ENCODE data around the gene TENM4. TPM values are rescaled to one million over a fixed set of nuclear protein-coding genes. Genes with fewer than 3 reads are reported as not detected.

Gene TENM4
- total and polyA plus RNA-seq, 11 donors = 0.08 to 6.4 (median 1.0) TPM

- Histone ChIP-seq H3K27me3 (peaks cover 0 to 12% (median 0%) of the 10 kb centered on the region in 9 donors), H3K36me3 (no peaks in the 10 kb centered on the region), H3K27ac (no peak overlapping the region), H3K4me1 (peaks cover 0 to 4% (median 0%) of the 10 kb centered on the region in 12 donors), H3K4me3 (no peak overlapping the region), H3K9me3 (no peaks in the 10 kb centered on the region)
- WGBS, 4 donors = 80 to 84% (median 83%) methylated on average over 10 of the region's 10 CpGs
- DNase-seq (no peak), ATAC-seq (no peak)
- intact Hi-C loops (cut with DNase I) = no loop called here
- no peak for TF ChIP-seq POLR2A (IDR thresholded peaks at IDR 0.05)
- TF ChIP-seq, protein P1, sequence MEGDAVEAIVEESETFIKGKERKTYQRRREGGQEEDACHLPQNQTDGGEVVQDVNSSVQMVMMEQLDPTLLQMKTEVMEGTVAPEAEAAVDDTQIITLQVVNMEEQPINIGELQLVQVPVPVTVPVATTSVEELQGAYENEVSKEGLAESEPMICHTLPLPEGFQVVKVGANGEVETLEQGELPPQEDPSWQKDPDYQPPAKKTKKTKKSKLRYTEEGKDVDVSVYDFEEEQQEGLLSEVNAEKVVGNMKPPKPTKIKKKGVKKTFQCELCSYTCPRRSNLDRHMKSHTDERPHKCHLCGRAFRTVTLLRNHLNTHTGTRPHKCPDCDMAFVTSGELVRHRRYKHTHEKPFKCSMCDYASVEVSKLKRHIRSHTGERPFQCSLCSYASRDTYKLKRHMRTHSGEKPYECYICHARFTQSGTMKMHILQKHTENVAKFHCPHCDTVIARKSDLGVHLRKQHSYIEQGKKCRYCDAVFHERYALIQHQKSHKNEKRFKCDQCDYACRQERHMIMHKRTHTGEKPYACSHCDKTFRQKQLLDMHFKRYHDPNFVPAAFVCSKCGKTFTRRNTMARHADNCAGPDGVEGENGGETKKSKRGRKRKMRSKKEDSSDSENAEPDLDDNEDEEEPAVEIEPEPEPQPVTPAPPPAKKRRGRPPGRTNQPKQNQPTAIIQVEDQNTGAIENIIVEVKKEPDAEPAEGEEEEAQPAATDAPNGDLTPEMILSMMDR (IDR thresholded peaks at IDR 0.05) = no peak
Measured at GRCh38 chr11:79045018-79045799, 395.6 kb downstream of the TENM4 start.

GRCh38 chr11:79044201-79044600, 396.6 kb downstream of the TENM4 start:
- no peak for TF ChIP-seq POLR2A (IDR thresholded peaks at IDR 0.05)
- TF ChIP-seq, protein P1 (IDR thresholded peaks at IDR 0.05) = no peak
- ATAC-seq (no peak), DNase-seq (no peak)
- H3K27ac ChIP-seq = no peak overlapping the region
- H3K36me3 ChIP-seq = no peaks in the 10 kb centered on the region
- intact Hi-C loops (cut with DNase I) = no loop called here
- H3K9me3 ChIP-seq = no peaks in the 10 kb centered on the region
- H3K4me3 ChIP-seq = no peak overlapping the region
- H3K27me3 ChIP-seq = peaks cover 0 to 15% (median 0%) of the 10 kb centered on the region in 9 donors
- WGBS, 4 donors = 88 to 94% (median 93%) methylated on average over 2 of the region's 2 CpGs
- H3K4me1 ChIP-seq = no peaks in the 10 kb centered on the region

GRCh38 chr11:79043726-79044125, 397.1 kb downstream of the TENM4 start:
- H3K27ac ChIP-seq = no peak overlapping the region
- DNase-seq (no peak), ATAC-seq (no peak)
- no peak overlapping the region for H3K4me3 ChIP-seq
- no peak for TF ChIP-seq POLR2A (IDR thresholded peaks at IDR 0.05)
- TF ChIP-seq, protein P1 (IDR thresholded peaks at IDR 0.05) = no peak
- H3K4me1 ChIP-seq = no peaks in the 10 kb centered on the region
- H3K9me3 ChIP-seq = no peaks in the 10 kb centered on the region
- 80 to 83% (median 81%) methylated on average over 3 of the region's 3 CpGs for WGBS, 4 donors
- no peaks in the 10 kb centered on the region for H3K36me3 ChIP-seq
- peaks cover 0 to 19% (median 0%) of the 10 kb centered on the region in 9 donors for H3K27me3 ChIP-seq
- intact Hi-C loops (cut with DNase I) = no loop called here

GRCh38 chr11:79042824-79043223, 398.0 kb downstream of the TENM4 start:
- H3K27ac ChIP-seq = no peak overlapping the region

More at GRCh38 chr11:79042824-79043223, 398.0 kb downstream of the TENM4 start:
- 94 to 100% (median 99%) methylated on average over 2 of the region's 2 CpGs for WGBS, 4 donors
- no peak for TF ChIP-seq POLR2A (IDR thresholded peaks at IDR 0.05)
- TF ChIP-seq, protein P1 (IDR thresholded peaks at IDR 0.05) = no peak
- Histone ChIP-seq H3K4me1 (no peaks in the 10 kb centered on the region), H3K27me3 (peaks cover 0 to 19% (median 0%) of the 10 kb centered on the region in 9 donors), H3K9me3 (no peaks in the 10 kb centered on the region), H3K36me3 (no peaks in the 10 kb centered on the region), H3K4me3 (no peak overlapping the region)
- DNase-seq (no peak), ATAC-seq (no peak)
- intact Hi-C loops (cut with DNase I) = no loop called here

Data from heart left ventricle (tissue), 16 donors.